ENCODE results near the gene S100PBP. TPM values are rescaled to one million over a fixed set of nuclear protein-coding genes. Genes with fewer than 3 reads are reported as not detected.

The S100PBP gene
- total RNA-seq, 1 experiment from 2014 or later, result 50.1 TPM

- H3K23me2 ChIP-seq (ENCODE audit: insufficient read length, low read depth, low read length, poor library complexity, severe bottlenecking), result peaks cover 3% of the 10 kb centered on the region
- H2BK5ac ChIP-seq (ENCODE audit: insufficient read length, low read length), result no peak overlapping the region
- TF ChIP-seq CTCF (conservative IDR thresholded peaks at IDR 0.05), result no peak
- Mint-ChIP-seq H3K4me1 (peaks cover 37 to 48% of the 10 kb centered on the region in 2 experiments), H3K36me3 (ENCODE audit: insufficient read depth in 1 of 3, low read depth in 3 of 3) (peaks cover 71 to 83% (median 71%) of the 10 kb centered on the region in 3 experiments), H3K4me3 (no peak overlapping the region), H3K27ac (peak overlapping the region in 2 of 3 experiments; percentile 65 to 85; a peak in 4 of 7 replicates), H3K27me3 (ENCODE audit: low read depth) (no peaks in the 10 kb centered on the region), H3K9me3 (no peaks in the 10 kb centered on the region)
- no peak overlapping the region for H2AK5ac ChIP-seq (ENCODE audit: insufficient read length, low read length)
- no peak overlapping the region for H4K5ac ChIP-seq (ENCODE audit: insufficient read length, low read depth, low read length)
- no peak overlapping the region for H2AFZ ChIP-seq (ENCODE audit: low read length)
- H2BK12ac ChIP-seq (ENCODE audit: insufficient read length, low read depth, low read length), result no peak overlapping the region
- no CpG with 5 or more reads among the region's 9 CpGs for WGBS (ENCODE audit: extremely low coverage, insufficient read length, low lambda C conversion rate)
- no peak overlapping the region for H3K4ac ChIP-seq (ENCODE audit: low read depth, low read length)
- H3K79me1 ChIP-seq (ENCODE audit: insufficient read depth, low read depth, low read length, poor library complexity, severe bottlenecking), result peaks cover 11% of the 10 kb centered on the region
- H3K9ac ChIP-seq (ENCODE audit: extremely low read depth, insufficient read length, low read length), result no peak overlapping the region
- H3K18ac ChIP-seq (ENCODE audit: insufficient read length, low read depth, low read length), result no peak overlapping the region
- no peak overlapping the region for H2BK20ac ChIP-seq (ENCODE audit: low read depth, low read length, poor library complexity, severe bottlenecking)
- no peaks in the 10 kb centered on the region for H3K9me3 ChIP-seq (ENCODE audit: control insufficient read depth, low read depth, low read length)
- H2BK15ac ChIP-seq (ENCODE audit: low read depth, low read length), result no peak overlapping the region
- peaks cover 36% of the 10 kb centered on the region; the same call in 1 of the 2 replicates for H3K79me2 ChIP-seq (ENCODE audit: insufficient read depth, low read length)
- H3K4me1 ChIP-seq (ENCODE audit: insufficient read depth, low read length), result no peaks in the 10 kb centered on the region; the same call in 1 of the 2 replicates
- H3K4me2 ChIP-seq (ENCODE audit: insufficient read depth, insufficient read length, low read length), result no peak overlapping the region
- H3K23ac ChIP-seq (ENCODE audit: insufficient read length, low read depth, low read length), result no peak overlapping the region
- H4K91ac ChIP-seq (ENCODE audit: insufficient read length, low read depth, low read length), result no peak overlapping the region
- no peak overlapping the region for H3K27ac ChIP-seq (ENCODE audit: insufficient read length, low read depth, low read length)
- no peaks in the 10 kb centered on the region for H3K27me3 ChIP-seq (ENCODE audit: insufficient read depth, low read length)
- H3T11ph ChIP-seq (ENCODE audit: low read length), result no peak overlapping the region
- no peaks in the 10 kb centered on the region for H4K20me1 ChIP-seq (ENCODE audit: control insufficient read depth, insufficient read depth, insufficient read length)
- H4K8ac ChIP-seq (replicated peaks; ENCODE audit: insufficient read length, low read depth, low read length), result no peak overlapping the region
- no peak overlapping the region for H3K56ac ChIP-seq (ENCODE audit: insufficient read length, low read depth, low read length)
- DNase-seq, result no peak
- H3K14ac ChIP-seq (ENCODE audit: insufficient read depth, low read length), result no peak overlapping the region
- H2BK120ac ChIP-seq (ENCODE audit: low read depth, low read length, poor library complexity, severe bottlenecking), result no peak overlapping the region
These were observed 6.2 kb upstream of the S100PBP start for GRCh38 chr1:32811265-32811664.
